NOMO-1 (cell line): ENCODE data around the gene UNC45A.
A peak's percentile ranks its signal among the peaks of the same experiment; 100 is the strongest.

Source experiments
- DNase-seq, 2 experiments: peaks; one replicate each; lab custom pipeline; 2025; ENCODE audit not compliant: unreplicated experiment in 2 of 2; lab: John Stamatoyannopoulos, UW

UNC45A gene

GRCh38 chr15:90994059-90994416, 59.0 kb downstream of the UNC45A start:
- DNase-seq: peak in 1 of 2 experiments; percentile 11

- DNase-seq: peak; percentile 97 to 99
These were observed 59.6 kb downstream of the UNC45A start, which contains the start of gene PRC1 for GRCh38 chr15:90994417-90995311. TSS of gene PRC1 (minus strand) at chr15:90994535. CDS start at chr15:90994417, 118 bp downstream.

- no peak for DNase-seq
These were observed 63.7 kb downstream of the UNC45A start for GRCh38 chr15:90998737-90999136.

- no peak for DNase-seq
These were observed 66.1 kb downstream of the UNC45A start for GRCh38 chr15:91001209-91001608.
